GM18505 (cell line): Measurements from ENCODE around the gene ACAP3.

Experiments
- ATAC-seq: cut with Tn5 transposase; IDR thresholded peaks from one replicate; pipeline ENCODE4 v1.9.1; 2021; ENCODE audit not compliant: unreplicated experiment
- POLR2A ChIP-seq: IDR thresholded peaks from 4 replicates; pipeline ENCODE4 v1.6.1; 2011; ENCODE audit warnings: borderline replicate concordance; ENCODE audit not compliant: insufficient read depth, insufficient read length; ENCODE audit errors: extremely low read depth

ACAP3 gene

DNA sequence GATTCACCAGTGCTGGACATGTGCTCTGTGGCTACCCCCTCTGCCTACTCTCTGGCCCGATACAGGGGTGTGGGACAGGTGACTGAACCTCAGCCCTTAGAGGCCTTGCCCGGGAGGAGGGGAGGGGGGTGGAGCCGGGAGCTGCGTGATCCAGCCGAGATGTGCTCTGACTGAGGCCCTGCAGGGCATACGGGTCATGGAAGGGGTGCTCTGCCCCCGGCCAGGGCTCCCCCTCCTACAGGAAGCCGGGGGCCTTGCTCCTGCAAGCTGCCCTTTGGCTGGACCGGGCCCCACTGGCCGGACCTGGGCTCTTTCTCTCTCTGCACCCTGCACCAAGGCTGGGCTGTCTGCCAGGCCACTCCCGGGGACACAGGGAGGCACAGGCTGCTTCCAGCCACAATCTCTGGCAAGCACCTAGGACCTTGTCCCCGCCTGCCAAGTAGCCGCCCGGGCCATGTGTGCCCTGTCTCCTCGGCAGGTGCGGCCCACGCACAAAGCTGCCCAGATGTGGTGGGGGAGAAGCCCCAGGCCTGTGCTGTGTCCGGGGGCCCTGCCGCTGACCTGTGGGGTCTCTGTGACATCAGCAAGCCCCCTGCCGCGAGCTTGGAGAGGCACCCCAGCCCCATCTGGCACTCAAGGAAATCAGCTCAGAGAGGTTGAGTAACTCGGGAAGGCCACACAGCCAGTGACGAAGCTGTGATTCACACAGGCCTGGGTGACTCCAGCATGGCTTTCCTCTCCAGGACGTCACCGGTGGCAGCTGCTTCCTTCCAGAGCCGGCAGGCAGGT, 26.0 kb downstream of the ACAP3 start:
- no peak for TF ChIP-seq POLR2A
- ATAC-seq, result no peak

DNA sequence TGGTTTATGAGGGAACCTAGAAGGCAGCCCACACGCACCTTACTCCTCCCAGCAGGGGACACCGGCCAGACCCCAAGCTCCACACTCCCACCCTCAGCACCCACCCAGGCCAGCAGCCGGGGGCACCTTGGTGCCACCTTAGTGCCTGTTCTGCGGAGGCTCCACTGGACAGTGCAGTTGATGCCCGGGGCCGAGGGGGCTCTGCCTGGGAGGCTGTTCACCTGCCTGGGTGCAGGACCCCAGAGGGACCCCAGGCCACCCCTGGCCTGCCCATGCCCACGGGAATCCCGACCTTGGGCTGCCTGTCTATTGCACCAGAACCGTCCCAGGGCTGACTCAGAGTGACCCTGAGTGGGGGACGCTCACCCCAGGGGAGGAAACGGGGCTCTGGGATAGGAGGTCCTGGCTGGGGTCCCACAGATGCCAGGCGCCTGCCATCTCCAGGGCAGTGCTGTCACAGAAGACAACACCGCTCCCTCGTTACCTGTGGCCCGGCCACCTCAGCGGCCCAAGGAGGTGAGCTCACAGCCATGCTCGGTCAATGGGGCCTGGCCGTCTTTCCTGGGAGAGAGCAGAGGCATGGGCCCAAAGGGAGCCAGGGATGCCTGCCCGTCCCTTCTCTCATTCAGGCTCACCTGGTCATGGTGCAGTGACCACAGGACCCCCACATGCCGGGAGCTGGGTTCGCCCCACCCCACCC, 26.8 kb downstream of the ACAP3 start:
- ATAC-seq, result no peak
- TF ChIP-seq POLR2A, result no peak

- ATAC-seq, result no peak
These were observed 28.7 kb downstream of the ACAP3 start for GRCh38 chr1:1279028-1279427.

DNA sequence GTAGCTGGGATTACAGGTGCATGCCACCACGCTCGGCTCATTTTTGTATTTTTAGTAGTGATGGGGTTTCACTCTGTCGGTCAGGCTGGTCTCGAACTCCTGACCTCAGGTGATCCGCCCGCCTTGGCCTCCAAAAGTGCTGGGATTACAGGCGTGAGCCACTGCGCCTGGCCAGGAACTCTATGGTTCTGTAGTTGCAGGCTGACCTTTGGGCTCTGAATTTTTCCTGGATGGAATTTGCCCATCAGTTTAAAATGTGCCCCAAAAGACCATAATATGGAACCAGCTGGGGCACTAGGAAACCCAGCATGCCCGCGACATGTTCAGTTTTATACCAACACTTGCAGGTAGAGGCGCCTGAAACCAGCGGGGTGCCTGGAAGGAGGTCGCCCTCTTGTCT, 29.1 kb downstream of the ACAP3 start:
- no peak for ATAC-seq
- TF ChIP-seq POLR2A, result no peak

More at GRCh38 chr1:1279028-1279427, 28.7 kb downstream of the ACAP3 start:
- no peak for TF ChIP-seq POLR2A

DNA sequence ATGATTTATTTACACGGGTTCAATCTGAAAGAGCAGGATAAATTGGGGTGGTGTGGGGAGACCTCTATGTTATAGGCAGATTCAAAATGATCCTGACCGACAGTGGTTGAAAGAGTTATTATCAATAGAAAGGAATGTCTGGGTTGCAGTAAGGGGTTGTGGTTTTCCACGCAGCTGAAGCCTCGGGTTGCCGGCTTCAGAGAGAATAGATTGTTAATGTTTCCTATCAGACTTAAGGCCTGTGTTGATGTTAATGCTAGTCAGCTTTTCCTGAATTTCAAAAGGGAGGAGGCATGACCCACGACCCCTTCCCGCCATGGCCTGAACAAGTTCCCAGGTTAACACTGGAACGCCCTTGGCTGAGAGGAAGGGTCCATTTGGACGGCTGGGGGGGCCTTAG, 31.9 kb downstream of the ACAP3 start:
- ATAC-seq, result no peak
- no peak for TF ChIP-seq POLR2A

DNA sequence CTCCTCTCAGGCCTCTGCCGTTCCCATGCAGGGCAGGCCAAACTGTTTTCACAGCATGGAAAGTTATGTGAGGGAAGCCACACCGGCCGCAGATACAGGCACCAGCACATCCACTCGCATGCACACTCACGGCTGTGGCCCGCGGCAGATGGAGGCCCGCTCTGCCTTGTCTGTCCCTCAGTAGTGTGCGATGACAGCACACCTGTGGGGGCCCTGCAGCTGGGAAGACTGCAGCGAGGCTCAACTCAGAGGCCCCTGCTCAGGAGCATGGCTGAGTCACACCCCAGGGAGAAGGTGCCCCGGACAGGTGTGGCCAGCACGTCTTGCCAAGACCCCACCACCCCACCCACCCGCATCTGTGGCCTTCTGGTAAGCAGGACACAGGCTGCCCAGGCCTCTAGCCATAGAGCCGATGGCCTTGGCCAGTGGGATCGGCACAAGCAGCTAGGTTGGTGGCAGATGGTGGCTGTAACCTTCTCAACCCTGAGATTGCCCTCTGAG, 32.7 kb downstream of the ACAP3 start:
- no peak for TF ChIP-seq POLR2A
- ATAC-seq, result no peak

- peak; percentile 15 for ATAC-seq
These were observed 33.3 kb downstream of the ACAP3 start for GRCh38 chr1:1274299-1274930.

GRCh38 chr1:1273512-1274298, 34.0 kb downstream of the ACAP3 start, which contains the start of gene UBE2J2:
Gene UBE2J2, minus strand, starts transcription at chr1:1273854. Its CDS starts 5,862 bp downstream, at chr1:1267992.
- peak; percentile 66 for TF ChIP-seq POLR2A
- peak; percentile 82 for ATAC-seq

More at GRCh38 chr1:1274299-1274930, 33.3 kb downstream of the ACAP3 start:
- no peak for TF ChIP-seq POLR2A

- peak; percentile 10 for ATAC-seq
- no peak for TF ChIP-seq POLR2A
These were observed 34.6 kb downstream of the ACAP3 start for GRCh38 chr1:1273209-1273511.

DNA sequence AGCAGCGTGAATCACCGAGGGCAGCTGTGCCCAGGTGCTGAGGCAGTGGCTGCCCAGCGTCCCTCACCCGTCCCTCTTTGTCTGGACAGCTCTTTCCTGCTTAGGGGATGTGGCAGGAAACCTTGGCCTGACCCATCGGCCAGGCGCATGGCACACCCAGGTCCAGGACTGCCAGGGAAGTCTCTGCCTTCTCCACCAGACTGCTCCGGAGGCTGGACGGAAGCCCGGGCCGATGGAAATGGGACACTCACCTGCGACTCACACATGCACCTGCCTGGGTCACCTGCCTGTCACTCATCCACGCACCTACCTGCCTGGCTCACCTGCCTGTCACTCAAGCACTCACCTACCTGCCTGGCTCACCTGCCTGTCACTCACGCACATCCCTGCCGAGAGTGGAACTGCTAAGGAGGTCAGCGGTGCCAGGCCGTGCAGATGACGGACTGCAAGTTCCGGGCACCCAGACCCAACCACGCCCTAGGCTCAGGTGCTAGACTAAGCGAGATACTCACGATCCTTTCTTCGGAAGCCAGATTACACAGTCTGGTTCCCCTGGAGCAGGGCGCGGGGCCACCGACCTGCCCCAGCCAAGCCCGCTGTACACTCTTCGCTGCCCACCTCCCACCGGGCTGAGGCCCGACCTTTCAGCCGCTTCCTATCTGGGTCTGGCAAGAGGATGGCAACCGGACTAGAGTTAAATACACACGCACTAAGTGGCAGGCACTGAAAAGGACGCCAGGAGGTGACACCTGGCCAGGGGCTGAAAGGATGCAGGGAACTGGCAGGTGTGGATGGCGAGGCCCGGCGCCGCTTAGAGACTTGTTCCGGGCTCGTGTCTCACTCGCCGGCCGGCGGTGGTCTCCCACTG, 35.2 kb downstream of the ACAP3 start:
- TF ChIP-seq POLR2A, result no peak
- ATAC-seq, result peak; percentile 10

DNA sequence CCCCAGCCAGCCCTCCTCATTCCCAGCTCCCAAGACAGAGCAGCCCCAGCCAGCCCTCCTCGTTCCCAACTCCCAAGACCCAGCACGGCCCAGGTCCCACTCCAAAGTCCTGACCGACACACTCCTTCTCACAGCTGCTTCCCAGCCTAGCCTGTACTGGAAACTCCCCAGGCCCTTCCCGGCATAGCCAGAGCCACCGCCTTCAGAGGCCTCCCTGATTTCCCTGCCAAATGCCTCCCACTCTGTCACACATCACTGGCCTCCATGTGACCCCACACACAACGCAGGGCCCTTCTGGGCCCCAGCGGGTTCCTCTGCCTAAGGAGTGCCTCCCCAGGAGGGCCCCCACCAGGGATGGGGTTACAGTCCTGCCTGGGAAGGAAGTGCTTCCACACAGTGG, 36.9 kb downstream of the ACAP3 start:
- TF ChIP-seq POLR2A, result peak; percentile 18
- no peak for ATAC-seq

GRCh38 chr1:1268284-1268682, 39.4 kb downstream of the ACAP3 start:
- ATAC-seq, result no peak
- no peak for TF ChIP-seq POLR2A

DNA sequence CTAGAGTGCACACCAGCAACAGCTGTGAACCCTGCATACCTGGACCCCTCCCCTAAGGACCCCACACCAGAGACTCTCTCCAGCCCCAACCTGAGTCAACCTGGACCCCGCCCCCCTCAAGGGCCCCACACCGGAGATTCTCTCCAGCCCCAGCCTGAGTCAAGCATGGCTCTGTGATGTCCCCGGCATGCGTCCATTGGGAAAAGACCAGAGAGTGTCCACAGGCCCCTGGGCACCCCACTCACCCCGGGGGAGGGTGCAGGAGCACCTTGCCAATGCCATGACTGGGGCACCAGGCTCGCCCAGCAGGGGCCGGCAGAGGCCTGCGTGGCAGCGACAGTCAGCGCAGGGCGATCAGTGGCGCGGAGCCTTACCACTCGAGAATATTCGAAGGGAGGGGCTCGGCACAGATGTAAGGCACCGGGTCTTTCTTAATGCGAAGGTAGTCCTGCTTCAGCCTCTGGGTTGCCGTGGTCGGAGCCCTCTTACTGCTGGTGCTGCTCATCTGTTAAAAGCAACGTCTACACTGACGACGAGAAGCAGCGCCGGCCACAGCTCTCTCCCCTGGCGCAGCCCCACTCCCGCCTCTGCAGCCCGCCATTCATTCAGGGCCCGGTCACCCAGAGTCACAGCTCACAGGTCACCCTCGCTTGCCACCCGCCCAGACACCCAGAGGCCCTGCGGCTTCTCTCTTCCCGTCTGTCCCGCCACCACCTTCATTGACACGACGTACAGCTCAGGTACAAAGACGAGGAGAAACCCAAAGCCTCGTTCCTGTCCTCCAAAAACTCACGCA, 40.0 kb downstream of the ACAP3 start:
- TF ChIP-seq POLR2A, result no peak
- ATAC-seq, result no peak
